Measurements from ENCODE around the gene NSRP1.

NSRP1 gene

GRCh38 chr17:30220414-30220813 is 103.8 kb downstream of the NSRP1 start:
- H3K4me1 ChIP-seq (ENCODE audit: control insufficient read depth, insufficient read depth, low read length): no peaks in the 10 kb centered on the region
- no peaks in the 10 kb centered on the region for H3K9me3 ChIP-seq (ENCODE audit: control insufficient read depth, insufficient read depth, low read depth, low read length)
- H3K36me3 ChIP-seq (ENCODE audit: control insufficient read depth in 2 of 2, insufficient read depth in 1 of 2, low read length in 2 of 2): no peaks in the 10 kb centered on the region
- POLR2A ChIA-PET: no interaction called here
- no peak overlapping the region for H3K4me3 ChIP-seq (ENCODE audit: low read depth, low read length)
- no peak for TF ChIP-seq KLF17 (tag by site-specific recombination; IDR thresholded peaks at IDR 0.05)
- TF ChIP-seq, protein P1, sequence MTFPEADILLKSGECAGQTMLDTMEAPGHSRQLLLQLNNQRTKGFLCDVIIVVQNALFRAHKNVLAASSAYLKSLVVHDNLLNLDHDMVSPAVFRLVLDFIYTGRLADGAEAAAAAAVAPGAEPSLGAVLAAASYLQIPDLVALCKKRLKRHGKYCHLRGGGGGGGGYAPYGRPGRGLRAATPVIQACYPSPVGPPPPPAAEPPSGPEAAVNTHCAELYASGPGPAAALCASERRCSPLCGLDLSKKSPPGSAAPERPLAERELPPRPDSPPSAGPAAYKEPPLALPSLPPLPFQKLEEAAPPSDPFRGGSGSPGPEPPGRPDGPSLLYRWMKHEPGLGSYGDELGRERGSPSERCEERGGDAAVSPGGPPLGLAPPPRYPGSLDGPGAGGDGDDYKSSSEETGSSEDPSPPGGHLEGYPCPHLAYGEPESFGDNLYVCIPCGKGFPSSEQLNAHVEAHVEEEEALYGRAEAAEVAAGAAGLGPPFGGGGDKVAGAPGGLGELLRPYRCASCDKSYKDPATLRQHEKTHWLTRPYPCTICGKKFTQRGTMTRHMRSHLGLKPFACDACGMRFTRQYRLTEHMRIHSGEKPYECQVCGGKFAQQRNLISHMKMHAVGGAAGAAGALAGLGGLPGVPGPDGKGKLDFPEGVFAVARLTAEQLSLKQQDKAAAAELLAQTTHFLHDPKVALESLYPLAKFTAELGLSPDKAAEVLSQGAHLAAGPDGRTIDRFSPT (tag by site-specific recombination; IDR thresholded peaks at IDR 0.05): no peak
- TF ChIP-seq ZBTB1 (tag by site-specific recombination; IDR thresholded peaks at IDR 0.05): no peak
- CTCF ChIA-PET: no interaction called here
- H3K27ac ChIP-seq (ENCODE audit: extremely low read depth, low read depth, low read length): no peak overlapping the region

- ChIA-PET POLR2A (no interaction called here), CTCF (interaction anchor here (0.5 kb wide), 1 partner anchor 63 kb away, joined by 4 read pairs; no protein-coding TSS in a partner anchor)
These were observed 104.7 kb downstream of the NSRP1 start for GRCh38 chr17:30221346-30221745.

DNA sequence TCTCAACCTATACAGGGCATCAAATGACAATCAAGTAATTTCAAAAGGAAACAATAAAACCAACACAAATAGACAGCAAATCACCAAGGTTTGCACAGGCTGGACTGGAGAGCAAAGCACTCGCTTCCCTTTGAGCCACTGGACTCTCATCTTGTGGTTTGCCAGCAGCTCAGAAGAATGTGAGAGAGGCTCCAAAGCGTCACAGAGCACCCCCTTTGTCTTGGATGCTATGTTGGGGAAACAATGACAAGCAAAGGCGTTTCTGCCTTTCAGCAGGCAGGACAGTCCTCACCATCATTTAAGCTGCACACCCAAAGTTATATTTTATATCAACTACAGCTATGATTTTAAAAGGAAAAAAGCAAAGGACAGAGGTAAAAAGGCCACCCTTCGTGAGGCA is 105.6 kb downstream of the NSRP1 start:
- Histone ChIP-seq H3K4me1 (ENCODE audit: control insufficient read depth, insufficient read depth, low read length) (no peaks in the 10 kb centered on the region), H3K9me3 (ENCODE audit: control insufficient read depth, insufficient read depth, low read depth, low read length) (no peaks in the 10 kb centered on the region), H3K4me3 (ENCODE audit: low read depth, low read length) (no peak overlapping the region), H3K36me3 (ENCODE audit: control insufficient read depth in 2 of 2, insufficient read depth in 1 of 2, low read length in 2 of 2) (no peaks in the 10 kb centered on the region), H3K27ac (ENCODE audit: extremely low read depth, low read depth, low read length) (no peak overlapping the region)
- POLR2A ChIA-PET: no interaction called here
- CTCF ChIA-PET: interaction anchor here (0.6 kb wide), 1 partner anchor 36 kb away, joined by 3 read pairs; no protein-coding TSS in a partner anchor
- TF ChIP-seq GFI1B (tag by site-specific recombination; IDR thresholded peaks at IDR 0.05) (no peak), EGR2 (tag by site-specific recombination; IDR thresholded peaks at IDR 0.05; ENCODE audit: low read depth) (no peak), ZNF701 (tag by site-specific recombination; IDR thresholded peaks at IDR 0.05) (no peak), ZNF175 (tag by site-specific recombination; IDR thresholded peaks at IDR 0.05) (no peak), ZNF211 (tag by site-specific recombination; IDR thresholded peaks at IDR 0.05; ENCODE audit: low read depth) (no peak), WT1 (tag by site-specific recombination; IDR thresholded peaks at IDR 0.05) (no peak)
- TF ChIP-seq, protein P2, sequence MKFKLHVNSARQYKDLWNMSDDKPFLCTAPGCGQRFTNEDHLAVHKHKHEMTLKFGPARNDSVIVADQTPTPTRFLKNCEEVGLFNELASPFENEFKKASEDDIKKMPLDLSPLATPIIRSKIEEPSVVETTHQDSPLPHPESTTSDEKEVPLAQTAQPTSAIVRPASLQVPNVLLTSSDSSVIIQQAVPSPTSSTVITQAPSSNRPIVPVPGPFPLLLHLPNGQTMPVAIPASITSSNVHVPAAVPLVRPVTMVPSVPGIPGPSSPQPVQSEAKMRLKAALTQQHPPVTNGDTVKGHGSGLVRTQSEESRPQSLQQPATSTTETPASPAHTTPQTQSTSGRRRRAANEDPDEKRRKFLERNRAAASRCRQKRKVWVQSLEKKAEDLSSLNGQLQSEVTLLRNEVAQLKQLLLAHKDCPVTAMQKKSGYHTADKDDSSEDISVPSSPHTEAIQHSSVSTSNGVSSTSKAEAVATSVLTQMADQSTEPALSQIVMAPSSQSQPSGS (tag by site-specific recombination; IDR thresholded peaks at IDR 0.05; ENCODE audit: low read depth): no peak
- TF ChIP-seq, protein P3, sequence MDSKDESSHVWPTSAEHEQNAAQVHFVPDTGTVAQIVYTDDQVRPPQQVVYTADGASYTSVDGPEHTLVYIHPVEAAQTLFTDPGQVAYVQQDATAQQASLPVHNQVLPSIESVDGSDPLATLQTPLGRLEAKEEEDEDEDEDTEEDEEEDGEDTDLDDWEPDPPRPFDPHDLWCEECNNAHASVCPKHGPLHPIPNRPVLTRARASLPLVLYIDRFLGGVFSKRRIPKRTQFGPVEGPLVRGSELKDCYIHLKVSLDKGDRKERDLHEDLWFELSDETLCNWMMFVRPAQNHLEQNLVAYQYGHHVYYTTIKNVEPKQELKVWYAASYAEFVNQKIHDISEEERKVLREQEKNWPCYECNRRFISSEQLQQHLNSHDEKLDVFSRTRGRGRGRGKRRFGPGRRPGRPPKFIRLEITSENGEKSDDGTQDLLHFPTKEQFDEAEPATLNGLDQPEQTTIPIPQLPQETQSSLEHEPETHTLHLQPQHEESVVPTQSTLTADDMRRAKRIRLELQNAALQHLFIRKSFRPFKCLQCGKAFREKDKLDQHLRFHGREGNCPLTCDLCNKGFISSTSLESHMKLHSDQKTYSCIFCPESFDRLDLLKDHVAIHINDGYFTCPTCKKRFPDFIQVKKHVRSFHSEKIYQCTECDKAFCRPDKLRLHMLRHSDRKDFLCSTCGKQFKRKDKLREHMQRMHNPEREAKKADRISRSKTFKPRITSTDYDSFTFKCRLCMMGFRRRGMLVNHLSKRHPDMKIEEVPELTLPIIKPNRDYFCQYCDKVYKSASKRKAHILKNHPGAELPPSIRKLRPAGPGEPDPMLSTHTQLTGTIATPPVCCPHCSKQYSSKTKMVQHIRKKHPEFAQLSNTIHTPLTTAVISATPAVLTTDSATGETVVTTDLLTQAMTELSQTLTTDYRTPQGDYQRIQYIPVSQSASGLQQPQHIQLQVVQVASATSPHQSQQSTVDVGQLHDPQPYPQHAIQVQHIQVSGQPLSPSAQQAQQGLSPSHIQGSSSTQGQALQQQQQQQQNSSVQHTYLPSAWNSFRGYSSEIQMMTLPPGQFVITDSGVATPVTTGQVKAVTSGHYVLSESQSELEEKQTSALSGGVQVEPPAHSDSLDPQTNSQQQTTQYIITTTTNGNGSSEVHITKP (tag by site-specific recombination; IDR thresholded peaks at IDR 0.05): no peak

More at GRCh38 chr17:30221346-30221745, 104.7 kb downstream of the NSRP1 start:
- no peak overlapping the region for H3K27ac ChIP-seq (ENCODE audit: extremely low read depth, low read depth, low read length)
- H3K36me3 ChIP-seq (ENCODE audit: control insufficient read depth in 2 of 2, insufficient read depth in 1 of 2, low read length in 2 of 2): no peaks in the 10 kb centered on the region
- H3K4me3 ChIP-seq (ENCODE audit: low read depth, low read length): no peak overlapping the region
- TF ChIP-seq, protein P4, sequence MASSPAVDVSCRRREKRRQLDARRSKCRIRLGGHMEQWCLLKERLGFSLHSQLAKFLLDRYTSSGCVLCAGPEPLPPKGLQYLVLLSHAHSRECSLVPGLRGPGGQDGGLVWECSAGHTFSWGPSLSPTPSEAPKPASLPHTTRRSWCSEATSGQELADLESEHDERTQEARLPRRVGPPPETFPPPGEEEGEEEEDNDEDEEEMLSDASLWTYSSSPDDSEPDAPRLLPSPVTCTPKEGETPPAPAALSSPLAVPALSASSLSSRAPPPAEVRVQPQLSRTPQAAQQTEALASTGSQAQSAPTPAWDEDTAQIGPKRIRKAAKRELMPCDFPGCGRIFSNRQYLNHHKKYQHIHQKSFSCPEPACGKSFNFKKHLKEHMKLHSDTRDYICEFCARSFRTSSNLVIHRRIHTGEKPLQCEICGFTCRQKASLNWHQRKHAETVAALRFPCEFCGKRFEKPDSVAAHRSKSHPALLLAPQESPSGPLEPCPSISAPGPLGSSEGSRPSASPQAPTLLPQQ (tag by site-specific recombination; IDR thresholded peaks at IDR 0.05): no peak
- TF ChIP-seq ZSCAN30 (tag by site-specific recombination; IDR thresholded peaks at IDR 0.05) (no peak), HOXD13 (CRISPR knock-in tag; IDR thresholded peaks at IDR 0.05; ENCODE audit: borderline replicate concordance) (no peak), YY1 (tag by site-specific recombination; IDR thresholded peaks at IDR 0.05) (no peak), ZNF155 (tag by site-specific recombination; IDR thresholded peaks at IDR 0.05) (no peak)
- TF ChIP-seq, protein P5, sequence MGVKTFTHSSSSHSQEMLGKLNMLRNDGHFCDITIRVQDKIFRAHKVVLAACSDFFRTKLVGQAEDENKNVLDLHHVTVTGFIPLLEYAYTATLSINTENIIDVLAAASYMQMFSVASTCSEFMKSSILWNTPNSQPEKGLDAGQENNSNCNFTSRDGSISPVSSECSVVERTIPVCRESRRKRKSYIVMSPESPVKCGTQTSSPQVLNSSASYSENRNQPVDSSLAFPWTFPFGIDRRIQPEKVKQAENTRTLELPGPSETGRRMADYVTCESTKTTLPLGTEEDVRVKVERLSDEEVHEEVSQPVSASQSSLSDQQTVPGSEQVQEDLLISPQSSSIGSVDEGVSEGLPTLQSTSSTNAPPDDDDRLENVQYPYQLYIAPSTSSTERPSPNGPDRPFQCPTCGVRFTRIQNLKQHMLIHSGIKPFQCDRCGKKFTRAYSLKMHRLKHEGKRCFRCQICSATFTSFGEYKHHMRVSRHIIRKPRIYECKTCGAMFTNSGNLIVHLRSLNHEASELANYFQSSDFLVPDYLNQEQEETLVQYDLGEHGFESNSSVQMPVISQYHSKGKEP (tag by site-specific recombination; IDR thresholded peaks at IDR 0.05): no peak
- TF ChIP-seq, protein P6, sequence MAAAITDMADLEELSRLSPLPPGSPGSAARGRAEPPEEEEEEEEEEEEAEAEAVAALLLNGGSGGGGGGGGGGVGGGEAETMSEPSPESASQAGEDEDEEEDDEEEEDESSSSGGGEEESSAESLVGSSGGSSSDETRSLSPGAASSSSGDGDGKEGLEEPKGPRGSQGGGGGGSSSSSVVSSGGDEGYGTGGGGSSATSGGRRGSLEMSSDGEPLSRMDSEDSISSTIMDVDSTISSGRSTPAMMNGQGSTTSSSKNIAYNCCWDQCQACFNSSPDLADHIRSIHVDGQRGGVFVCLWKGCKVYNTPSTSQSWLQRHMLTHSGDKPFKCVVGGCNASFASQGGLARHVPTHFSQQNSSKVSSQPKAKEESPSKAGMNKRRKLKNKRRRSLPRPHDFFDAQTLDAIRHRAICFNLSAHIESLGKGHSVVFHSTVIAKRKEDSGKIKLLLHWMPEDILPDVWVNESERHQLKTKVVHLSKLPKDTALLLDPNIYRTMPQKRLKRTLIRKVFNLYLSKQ (tag by site-specific recombination; IDR thresholded peaks at IDR 0.05; ENCODE audit: borderline replicate concordance): no peak
- H3K4me1 ChIP-seq (ENCODE audit: control insufficient read depth, insufficient read depth, low read length): no peaks in the 10 kb centered on the region
- no peaks in the 10 kb centered on the region for H3K9me3 ChIP-seq (ENCODE audit: control insufficient read depth, insufficient read depth, low read depth, low read length)
